Keratinocyte (primary cell): ENCODE results near the gene NDUFV1.

Experiments used
- CTCF ChIP-seq, 3 experiments: IDR thresholded peaks in 1 of 3; conservative IDR thresholded peaks in 1 of 3; optimal IDR thresholded peaks in 1 of 3; 2 replicates in 2 of 3; 3 replicates in 1 of 3; pipeline versions ENCODE3 to v1.5.1; 2011; ENCODE audit warnings: low read length in 3 of 3, mild to moderate bottlenecking in 3 of 3, moderate library complexity in 2 of 3, control low read depth in 1 of 3, inconsistent platforms in 1 of 3; ENCODE audit not compliant: insufficient read depth in 2 of 3; ENCODE audit errors: extremely low read depth in 1 of 3
- EZH2 ChIP-seq: IDR thresholded peaks from one replicate; pipeline ENCODE4 v1.6.1; 2012; ENCODE audit warnings: inconsistent platforms, mild to moderate bottlenecking, low read length, moderate library complexity

DNA sequence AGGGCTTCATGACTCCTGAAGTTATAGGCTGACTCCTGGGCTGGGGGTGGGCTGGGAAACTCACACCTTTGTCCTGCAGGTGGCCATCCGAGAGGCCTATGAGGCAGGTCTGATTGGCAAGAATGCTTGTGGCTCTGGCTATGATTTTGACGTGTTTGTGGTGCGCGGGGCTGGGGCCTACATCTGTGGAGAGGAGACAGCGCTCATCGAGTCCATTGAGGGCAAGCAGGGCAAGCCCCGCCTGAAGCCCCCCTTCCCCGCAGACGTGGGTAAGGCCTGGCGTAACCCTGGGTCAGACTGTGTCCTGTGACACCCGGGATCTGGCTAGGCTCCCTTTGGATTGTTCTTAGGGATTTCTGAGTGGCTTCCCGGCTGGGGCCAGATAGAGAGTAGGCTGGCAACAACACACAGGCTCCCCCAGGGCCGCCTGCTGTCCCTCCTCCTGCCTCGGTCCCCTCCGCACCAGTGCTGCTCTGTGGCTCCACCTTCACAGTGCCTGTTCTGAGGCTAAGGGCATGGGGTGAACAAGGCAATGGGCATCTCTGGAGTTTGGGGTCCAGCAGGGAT lies 3.6 kb downstream of the NDUFV1 start:
- TF ChIP-seq CTCF (optimal IDR thresholded peaks at IDR 0.05 in 1 of 3, IDR thresholded peaks at IDR 0.05 in 1 of 3, conservative IDR thresholded peaks at IDR 0.05 in 1 of 3; ENCODE audit: extremely low read depth in 1 of 3, insufficient read depth in 2 of 3, low read length in 3 of 3) (no peak), EZH2 (no peak)
